DMS153 treated with DMSO at 0.1 percent for 48 hours (cell line): ENCODE results near the gene TCTN2.

Experiments
- DNase-seq: peaks from one replicate; lab custom pipeline; 2025; ENCODE audit not compliant: unreplicated experiment; lab: John Stamatoyannopoulos, UW

TCTN2 gene

GRCh38 chr12:123683964-123684363, 13.1 kb downstream of the TCTN2 start:
- DNase-seq: no peak

GRCh38 chr12:123686636-123687190, 15.8 kb downstream of the TCTN2 start:
- DNase-seq: no peak

DNA sequence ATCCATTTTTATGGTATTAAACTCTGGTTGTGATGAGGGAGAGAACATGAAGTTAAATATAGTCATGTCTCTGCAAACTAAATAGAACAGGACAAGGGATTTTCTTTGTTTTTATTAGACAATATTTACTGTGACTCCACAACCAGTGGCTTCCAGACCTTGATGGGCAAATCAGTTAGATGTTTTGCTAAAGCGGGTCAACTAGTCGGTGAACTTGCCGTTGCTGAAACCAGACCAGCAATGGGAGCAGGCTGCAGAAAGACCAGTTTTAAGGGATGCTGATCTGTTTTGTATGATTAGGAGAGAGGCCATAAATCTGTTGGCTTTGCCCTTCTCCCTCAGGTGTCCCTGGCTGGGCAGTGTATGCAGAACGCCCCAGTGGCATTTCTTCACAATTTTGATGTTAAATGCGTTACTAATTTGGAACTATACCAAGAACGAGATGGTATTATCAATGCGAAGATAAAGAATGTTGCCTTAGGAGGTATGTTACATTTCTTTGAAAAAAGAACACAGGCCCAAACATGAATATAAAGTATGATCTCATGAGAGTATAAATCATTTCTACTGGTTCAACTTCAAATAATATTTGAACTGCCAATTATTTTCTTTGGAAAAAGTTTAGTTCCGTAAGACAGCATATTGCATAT, 19.4 kb downstream of the TCTN2 start:
- no peak for DNase-seq

GRCh38 chr12:123696207-123696606, 25.3 kb downstream of the TCTN2 start:
- DNase-seq: peak; percentile 49

- peak; percentile 47 for DNase-seq
These were observed 25.7 kb downstream of the TCTN2 start for GRCh38 chr12:123696646-123697045.

GRCh38 chr12:123705935-123706334, 35.0 kb downstream of the TCTN2 start:
- no peak for DNase-seq

GRCh38 chr12:123707466-123707865, 36.6 kb downstream of the TCTN2 start:
- DNase-seq: no peak

GRCh38 chr12:123712780-123713319, 41.9 kb downstream of the TCTN2 start:
- DNase-seq: no peak

DNA sequence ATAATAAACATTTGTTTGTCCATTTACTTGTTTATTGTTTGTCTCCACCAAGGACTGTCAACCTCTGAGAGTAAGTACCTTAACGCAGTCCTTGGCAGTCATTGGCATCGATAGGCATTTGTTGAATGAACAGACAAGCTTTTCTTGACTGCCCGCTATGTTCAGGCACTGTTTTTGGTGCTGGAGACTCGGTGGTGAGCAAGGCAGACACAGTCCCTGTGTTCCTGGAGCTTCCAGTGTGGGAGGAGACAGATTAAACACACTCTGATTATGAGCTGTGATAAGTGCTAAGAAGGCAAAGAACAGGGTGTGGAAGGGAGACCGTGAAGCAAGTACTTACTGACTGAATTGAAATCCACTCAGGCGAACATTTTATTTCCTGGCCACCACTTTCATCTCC, 42.5 kb downstream of the TCTN2 start:
- DNase-seq: no peak

GRCh38 chr12:123713823-123714585, 43.1 kb downstream of the TCTN2 start:
- no peak for DNase-seq

DNA sequence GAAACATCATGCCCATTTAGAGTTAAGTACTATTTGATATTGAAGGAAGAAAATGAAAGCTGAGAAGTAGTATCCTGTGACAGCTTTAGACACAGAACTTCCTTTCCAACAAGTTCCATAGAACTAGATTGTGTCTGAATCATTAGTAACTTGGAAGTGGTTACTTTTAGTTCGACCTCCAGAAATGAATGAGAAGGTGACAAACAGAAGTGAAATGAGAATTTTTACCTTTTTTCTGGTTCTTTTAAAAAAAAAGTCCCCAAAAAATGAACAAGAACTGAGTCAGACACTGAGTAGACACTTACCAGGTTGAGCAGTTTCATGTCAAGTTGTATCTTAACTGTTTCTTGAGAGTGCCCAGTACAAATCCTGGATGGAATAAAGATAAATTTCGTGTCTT, 44.3 kb downstream of the TCTN2 start:
- DNase-seq: no peak

DNA sequence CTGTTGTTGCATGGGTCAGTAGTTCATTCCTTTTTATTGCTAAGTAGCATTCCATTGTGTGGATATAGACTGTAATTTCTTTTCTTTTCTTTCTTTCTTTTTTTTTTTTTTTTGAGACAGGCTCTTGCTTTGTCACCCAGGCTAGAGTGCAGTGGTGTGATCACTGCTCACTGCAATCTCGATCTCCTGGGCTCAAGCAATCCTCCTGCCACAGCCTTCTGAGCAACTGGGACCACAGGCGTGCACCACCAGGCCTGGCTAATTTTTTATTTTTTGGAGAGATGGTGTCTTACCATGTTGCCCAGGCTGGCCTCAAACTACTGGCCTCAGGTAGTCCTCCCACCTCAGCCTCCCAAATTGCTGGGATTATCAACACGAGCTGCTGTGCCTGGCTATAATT, 46.4 kb downstream of the TCTN2 start:
- no peak for DNase-seq

DNA sequence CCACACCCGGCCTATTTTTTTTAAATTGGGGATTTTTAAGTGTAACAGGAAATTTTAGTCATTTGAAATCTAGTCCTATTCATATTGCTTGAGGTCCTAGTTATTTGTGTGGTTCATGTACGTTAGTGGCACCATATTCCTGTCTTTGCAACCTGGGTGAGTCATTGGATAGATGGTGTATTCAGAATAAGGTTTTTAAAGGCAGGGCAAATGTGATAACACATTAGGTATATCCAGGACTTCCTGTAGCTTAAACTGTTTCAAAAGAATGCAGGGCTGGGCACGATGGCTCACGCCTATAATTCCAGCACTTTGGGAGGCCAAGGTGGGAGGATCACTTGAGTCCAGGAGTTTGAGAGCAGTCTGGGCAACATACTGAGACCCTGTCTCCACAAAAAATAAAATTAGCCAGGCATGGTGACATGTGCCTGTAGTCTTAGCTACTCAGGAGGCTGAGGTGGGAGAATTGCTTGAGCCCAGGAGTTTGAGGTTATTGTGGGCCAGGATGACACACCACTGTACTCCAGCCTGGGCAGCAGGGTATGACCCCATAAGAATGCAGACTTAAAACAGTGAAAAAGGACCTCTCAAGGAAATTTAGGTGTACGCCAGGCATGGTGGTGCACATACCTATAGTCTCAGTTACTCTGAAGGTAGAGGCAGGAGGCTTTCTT, 49.4 kb downstream of the TCTN2 start:
- no peak for DNase-seq

DNA sequence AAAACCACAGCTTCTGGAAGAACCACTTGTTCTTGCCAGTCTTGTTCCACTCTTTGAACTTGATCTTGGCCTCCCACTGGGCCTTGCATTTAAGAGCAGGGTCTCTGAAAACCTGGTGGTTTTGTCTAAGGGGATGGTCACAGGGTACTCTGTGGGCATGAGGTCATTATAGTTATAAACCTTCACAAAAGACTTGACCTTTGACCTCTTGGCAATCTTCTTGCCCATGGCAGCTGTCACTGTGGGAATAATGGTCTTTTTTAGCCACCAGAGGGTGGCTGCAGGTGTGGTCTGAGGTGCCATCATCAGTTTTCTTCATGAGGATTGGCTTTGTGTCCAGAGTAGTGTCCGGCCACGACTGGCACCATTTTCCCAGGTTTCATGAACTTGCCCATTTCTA, 50.3 kb downstream of the TCTN2 start:
- DNase-seq: no peak

DNA sequence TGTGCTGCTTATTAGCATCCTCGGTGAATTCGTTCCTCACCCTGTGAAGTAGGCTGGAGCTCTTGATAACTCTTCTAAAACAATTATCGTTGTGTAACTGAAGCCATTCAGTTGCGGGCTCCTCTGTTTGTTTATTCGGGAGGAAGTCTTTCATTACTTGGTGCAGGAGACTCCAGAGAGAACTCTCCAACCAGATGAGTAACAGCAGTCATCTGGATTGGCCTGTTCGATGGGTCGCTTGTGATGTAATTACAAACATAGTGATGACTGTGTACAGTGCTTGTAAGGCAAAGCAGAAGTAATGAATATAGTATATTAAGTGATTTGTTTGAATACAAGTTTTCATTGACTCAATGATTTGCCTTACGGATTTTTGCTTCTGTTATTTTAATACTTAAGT, 52.1 kb downstream of the TCTN2 start:
- no peak for DNase-seq

DNA sequence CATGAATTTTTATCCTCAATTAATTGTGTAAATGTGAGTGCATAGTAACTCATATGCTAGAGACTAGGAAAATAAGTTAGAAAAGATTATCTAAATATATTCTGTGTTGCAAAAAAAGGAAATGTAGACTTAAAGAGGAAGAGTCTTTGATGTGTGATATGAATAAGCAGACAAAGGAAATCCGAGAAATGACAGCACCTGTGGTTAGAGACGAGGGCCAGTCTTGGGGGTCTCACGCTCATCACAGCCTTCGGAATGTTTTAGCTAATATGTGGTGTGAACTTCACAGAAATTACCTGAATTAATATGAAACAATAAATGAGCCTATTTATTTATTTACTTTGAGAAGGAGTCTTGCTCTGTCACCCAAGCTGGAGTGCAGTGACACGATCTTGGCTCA, 52.9 kb downstream of the TCTN2 start:
- no peak for DNase-seq

DNA sequence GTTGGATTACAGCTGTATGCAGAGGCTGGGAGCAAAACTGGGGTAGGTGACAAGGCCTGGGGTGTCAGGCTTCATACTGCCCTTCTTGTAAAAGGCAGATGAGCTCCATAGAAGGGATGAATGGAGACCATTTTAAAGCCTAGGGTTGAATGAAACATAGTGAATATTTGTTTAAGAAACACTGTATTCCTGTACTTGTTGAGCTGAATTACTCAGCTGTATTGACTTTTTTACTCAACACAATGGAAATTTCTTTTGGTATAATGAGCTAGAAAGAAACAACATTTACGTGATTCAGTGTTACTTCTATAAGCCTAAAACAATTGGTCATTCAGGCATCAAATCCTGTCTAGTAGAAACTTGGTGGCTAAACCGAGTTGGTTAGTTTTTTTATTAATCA, 55.3 kb downstream of the TCTN2 start:
- DNase-seq: no peak

- DNase-seq: no peak
These were observed 56.0 kb downstream of the TCTN2 start for GRCh38 chr12:123726962-123727361.

DNA sequence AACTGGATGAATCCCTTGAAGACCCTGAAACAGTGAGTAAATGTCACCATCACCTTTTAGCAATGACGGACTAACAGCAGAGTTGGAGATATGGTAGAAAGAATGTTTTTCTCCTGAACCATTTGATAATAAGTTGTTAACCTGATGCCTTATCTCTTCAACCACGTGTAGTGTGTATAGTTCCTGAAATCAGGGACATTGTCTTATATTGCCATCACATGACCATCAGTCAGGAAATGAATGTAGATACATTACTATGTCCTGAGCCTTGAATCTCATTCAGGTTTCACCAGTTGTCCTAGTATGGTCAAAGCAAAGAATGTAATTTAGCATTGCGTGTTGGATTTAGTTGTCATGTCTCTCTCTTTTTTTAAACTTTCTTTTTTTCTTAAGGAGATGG, 57.0 kb downstream of the TCTN2 start:
- DNase-seq: no peak

DNA sequence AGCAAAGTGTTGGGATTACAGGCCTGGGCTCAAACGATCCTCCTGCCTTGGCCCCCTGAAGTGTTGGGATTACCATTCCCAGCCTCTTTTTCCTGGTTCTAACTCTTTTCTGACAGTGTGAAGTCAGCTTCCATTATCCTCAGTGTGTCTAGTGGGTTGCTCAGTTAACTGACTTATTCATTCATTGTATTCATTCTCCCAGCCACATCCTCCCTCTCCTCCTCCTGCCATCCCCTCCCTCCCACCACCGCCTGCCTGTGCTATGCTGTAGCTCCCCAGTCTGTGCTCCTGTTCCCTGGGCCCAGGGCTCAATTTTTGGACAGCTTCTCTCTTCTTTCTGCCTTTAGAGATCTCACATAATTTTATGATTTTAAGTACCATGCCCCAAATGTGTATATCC, 60.7 kb downstream of the TCTN2 start:
- DNase-seq: no peak

DNA sequence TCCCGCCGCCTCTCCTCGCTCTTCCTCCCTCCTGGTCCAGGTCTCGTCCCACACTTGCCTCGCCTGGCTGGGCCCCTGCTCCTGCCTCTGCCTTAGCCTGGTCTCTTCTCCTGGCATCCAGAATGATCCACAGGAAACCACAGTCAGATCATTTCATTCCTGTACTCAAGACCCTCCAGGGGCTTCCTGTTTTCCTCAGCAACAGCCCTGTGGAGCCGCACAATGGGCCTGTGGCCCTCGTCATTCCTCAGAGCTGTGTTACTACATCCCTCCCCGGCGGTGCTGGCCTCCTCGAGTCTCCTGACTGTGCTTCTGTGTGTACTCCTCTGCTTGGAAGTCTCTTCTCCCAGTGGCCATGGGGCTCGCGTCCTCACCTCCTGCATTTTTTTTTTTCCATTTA, 61.3 kb downstream of the TCTN2 start:
- DNase-seq: no peak

- no peak for DNase-seq
These were observed 62.3 kb downstream of the TCTN2 start for GRCh38 chr12:123733229-123733628.
